ENCODE data around the gene BTBD9. TPM values are rescaled to one million over a fixed set of nuclear protein-coding genes. Genes with fewer than 3 reads are reported as not detected.

The BTBD9 gene
- total and polyA plus RNA-seq, 2 of the 13 experiments (the other 11 are each of a cell fraction or from before 2014, with no cell fraction given), result 1.2 to 3.0 TPM

DNA sequence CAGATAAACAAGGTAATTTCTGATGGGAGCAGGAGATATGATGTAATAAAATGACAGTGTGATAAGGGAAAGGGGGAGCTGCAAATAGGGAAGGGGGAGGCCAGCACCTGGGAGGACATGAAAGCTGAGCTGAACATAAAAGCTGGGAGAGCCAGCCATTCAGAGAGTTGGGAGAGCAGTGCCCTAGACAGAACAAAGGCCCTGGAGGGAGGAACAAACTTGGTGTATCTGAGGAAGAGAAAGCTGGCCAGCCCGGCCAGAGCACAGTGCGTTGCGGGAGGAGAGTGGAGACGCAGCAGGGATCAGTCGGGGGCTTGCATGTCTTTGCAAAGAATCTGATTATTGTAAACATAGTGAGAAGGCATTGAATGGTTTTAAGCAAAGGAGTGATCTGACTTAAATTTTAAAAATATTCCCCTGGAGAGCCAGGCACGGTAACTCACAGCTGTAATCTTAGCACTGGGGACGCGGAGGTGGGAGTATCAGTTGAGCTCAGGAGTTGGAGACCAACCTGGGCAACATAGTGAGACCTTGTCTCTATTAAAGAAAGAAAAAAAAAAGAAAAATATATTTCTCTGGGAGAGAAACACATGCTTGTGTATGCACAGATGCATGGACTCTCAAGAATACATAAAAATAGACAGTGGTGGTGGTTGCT lies 502.0 kb downstream of the BTBD9 start:
- DNase-seq (ENCODE audit: low spot score), result no peak
- intact Hi-C loops (cut with micrococcal nuclease; ENCODE audit: unreplicated experiment), result no loop called here
- no peak for ATAC-seq

GRCh38 chr6:38136547-38136946 lies 503.2 kb downstream of the BTBD9 start:
- no peak overlapping the region for H3K9ac ChIP-seq (ENCODE audit: insufficient read depth, low read depth, low read length)
- H3K4me2 ChIP-seq (ENCODE audit: low read depth, low read length), result no peak overlapping the region
- no peak for FAIRE-seq
- no peak overlapping the region for H2AFZ ChIP-seq (ENCODE audit: low read length)
- peaks cover 19% of the 10 kb centered on the region for H3K4me1 ChIP-seq (ENCODE audit: insufficient read depth, low read length)
- CTCF ChIA-PET (ENCODE audit: low intra/inter-chr PET ratio, low total read pairs), result no interaction called here
- POLR2A ChIA-PET, result no interaction called here
- H3K36me3 ChIP-seq (replicated peaks in 1 of 2; ENCODE audit: control insufficient read depth in 1 of 2, insufficient read depth in 2 of 2, low read length in 2 of 2), result peaks cover 5 to 15% of the 10 kb centered on the region in 2 experiments; a peak in 4 of 5 replicates
- DNase-seq (ENCODE audit: low spot score), result no peak
- in situ Hi-C loops (cut with HindIII; ENCODE audit: extremely low pct_ligation_motif_present, low pct_unique_long_range_greater_than_20kb), result no loop called here
- H3K27ac ChIP-seq (ENCODE audit: extremely low read length, insufficient read depth, low read length), result no peak overlapping the region
- intact Hi-C loops (cut with micrococcal nuclease; ENCODE audit: unreplicated experiment), result no loop called here
- no peaks in the 10 kb centered on the region for H4K20me1 ChIP-seq (ENCODE audit: insufficient read depth, low read length)
- TF ChIP-seq, protein P1, sequence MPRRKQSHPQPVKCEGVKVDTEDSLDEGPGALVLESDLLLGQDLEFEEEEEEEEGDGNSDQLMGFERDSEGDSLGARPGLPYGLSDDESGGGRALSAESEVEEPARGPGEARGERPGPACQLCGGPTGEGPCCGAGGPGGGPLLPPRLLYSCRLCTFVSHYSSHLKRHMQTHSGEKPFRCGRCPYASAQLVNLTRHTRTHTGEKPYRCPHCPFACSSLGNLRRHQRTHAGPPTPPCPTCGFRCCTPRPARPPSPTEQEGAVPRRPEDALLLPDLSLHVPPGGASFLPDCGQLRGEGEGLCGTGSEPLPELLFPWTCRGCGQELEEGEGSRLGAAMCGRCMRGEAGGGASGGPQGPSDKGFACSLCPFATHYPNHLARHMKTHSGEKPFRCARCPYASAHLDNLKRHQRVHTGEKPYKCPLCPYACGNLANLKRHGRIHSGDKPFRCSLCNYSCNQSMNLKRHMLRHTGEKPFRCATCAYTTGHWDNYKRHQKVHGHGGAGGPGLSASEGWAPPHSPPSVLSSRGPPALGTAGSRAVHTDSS (CRISPR knock-in tag; conservative IDR thresholded peaks at IDR 0.05), result no peak
- no peaks in the 10 kb centered on the region for H3K27me3 ChIP-seq (ENCODE audit: control insufficient read depth in 1 of 2, insufficient read depth in 2 of 2, low read length in 2 of 2)
- no TSS peak for BruUV-seq (replicated peaks)
- no peak overlapping the region for H3K4me3 ChIP-seq (replicated peaks in 1 of 3; ENCODE audit: insufficient read depth in 1 of 3, low read depth in 2 of 3, low read length in 3 of 3)
- H3K9me3 ChIP-seq (ENCODE audit: low read length), result no peaks in the 10 kb centered on the region
- no peaks in the 10 kb centered on the region for H3K79me2 ChIP-seq (ENCODE audit: insufficient read depth, low read length)
- 100% methylated on average over 4 of the region's 4 CpGs for WGBS (ENCODE audit: low lambda C conversion rate)
- ATAC-seq, result no peak; the same call in 2 of the 3 replicates

More for the DNA sequence above, 502.0 kb downstream of the BTBD9 start:
- POLR2A ChIA-PET, result no interaction called here
- Histone ChIP-seq H3K4me2 (ENCODE audit: low read depth, low read length) (no peak overlapping the region), H3K4me3 (replicated peaks in 1 of 3; ENCODE audit: insufficient read depth in 1 of 3, low read depth in 2 of 3, low read length in 3 of 3) (no peak overlapping the region), H3K9ac (ENCODE audit: insufficient read depth, low read depth, low read length) (no peak overlapping the region), H3K79me2 (ENCODE audit: insufficient read depth, low read length) (no peaks in the 10 kb centered on the region), H2AFZ (ENCODE audit: low read length) (no peak overlapping the region), H4K20me1 (ENCODE audit: insufficient read depth, low read length) (no peaks in the 10 kb centered on the region), H3K36me3 (replicated peaks in 1 of 2; ENCODE audit: control insufficient read depth in 1 of 2, insufficient read depth in 2 of 2, low read length in 2 of 2) (peaks cover 3 to 20% of the 10 kb centered on the region in 2 experiments; a peak in 4 of 5 replicates), H3K9me3 (ENCODE audit: low read length) (no peaks in the 10 kb centered on the region), H3K27me3 (ENCODE audit: control insufficient read depth in 1 of 2, insufficient read depth in 2 of 2, low read length in 2 of 2) (no peaks in the 10 kb centered on the region), H3K4me1 (ENCODE audit: insufficient read depth, low read length) (peaks cover 21% of the 10 kb centered on the region), H3K27ac (ENCODE audit: extremely low read length, insufficient read depth, low read length) (no peak overlapping the region)
- 96% methylated on average over 8 of the region's 8 CpGs for WGBS (ENCODE audit: low lambda C conversion rate)
- no TSS peak for BruUV-seq (replicated peaks)
- FAIRE-seq, result no peak
- TF ChIP-seq, protein P2, sequence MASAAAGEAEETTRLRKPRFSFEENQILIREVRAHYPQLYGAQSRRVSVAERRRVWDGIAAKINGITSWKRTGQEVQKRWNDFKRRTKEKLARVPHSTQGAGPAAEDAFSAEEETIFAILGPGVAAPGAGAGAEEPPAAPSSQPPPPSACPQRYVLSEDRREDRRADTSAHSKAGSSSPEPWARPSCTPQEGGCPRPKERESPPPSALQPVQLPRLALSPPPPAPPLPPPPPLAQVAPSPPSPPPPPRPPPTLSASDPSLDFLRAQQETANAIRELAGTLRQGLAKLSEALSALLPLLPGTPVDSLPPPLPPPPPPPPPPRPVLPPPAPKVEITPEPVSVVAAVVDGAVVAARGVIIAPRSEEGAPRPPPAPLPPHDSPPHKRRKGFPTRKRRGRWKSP (CRISPR knock-in tag; IDR thresholded peaks at IDR 0.05), result no peak
- no peak for TF ChIP-seq KAT7 (CRISPR knock-in tag; IDR thresholded peaks at IDR 0.05; ENCODE audit: borderline replicate concordance)
- TF ChIP-seq REXO4 (CRISPR knock-in tag; IDR thresholded peaks at IDR 0.05; ENCODE audit: borderline replicate concordance), result no peak
- in situ Hi-C loops (cut with HindIII; ENCODE audit: extremely low pct_ligation_motif_present, low pct_unique_long_range_greater_than_20kb), result no loop called here
- CTCF ChIA-PET (ENCODE audit: low intra/inter-chr PET ratio, low total read pairs), result no interaction called here
